HG02588 (cell line): ENCODE data around the gene LDB1.
A peak's percentile ranks its signal among the peaks of the same experiment; 100 is the strongest.

Source experiments
- ATAC-seq: cut with Tn5 transposase; IDR thresholded peaks from one replicate; pipeline ENCODE4 v1.9.1; 2021; ENCODE audit warnings: mild to moderate bottlenecking, moderate library complexity; ENCODE audit not compliant: unreplicated experiment

The LDB1 gene

GRCh38 chr10:102065561-102066398 lies 54.4 kb downstream of the LDB1 start:
- ATAC-seq: peak; percentile 22

GRCh38 chr10:102064868-102065560 lies 55.2 kb downstream of the LDB1 start, which contains the start of gene HPS6:
Gene HPS6, plus strand, starts transcription at chr10:102065349. Its CDS starts 126 bp downstream, at chr10:102065475.
- peak; percentile 92 for ATAC-seq

DNA sequence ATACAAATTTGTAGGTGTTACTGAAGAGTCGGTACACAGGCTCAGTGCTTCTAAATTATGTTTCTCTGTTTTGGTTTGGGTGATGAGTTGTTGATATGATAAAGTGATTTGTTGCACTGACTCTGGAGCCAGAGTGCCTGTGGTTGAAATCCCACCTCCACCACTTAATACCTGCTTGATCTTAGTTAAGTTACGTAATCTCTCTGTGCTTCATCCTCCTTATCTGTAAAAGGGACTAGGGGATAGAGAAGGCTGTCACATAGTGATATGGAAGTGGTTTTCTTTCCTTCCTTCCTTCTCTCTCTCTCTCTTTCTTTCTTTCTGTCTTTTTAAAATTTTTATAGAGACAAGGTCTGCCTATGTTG lies 55.7 kb downstream of the LDB1 start:
- ATAC-seq: no peak

DNA sequence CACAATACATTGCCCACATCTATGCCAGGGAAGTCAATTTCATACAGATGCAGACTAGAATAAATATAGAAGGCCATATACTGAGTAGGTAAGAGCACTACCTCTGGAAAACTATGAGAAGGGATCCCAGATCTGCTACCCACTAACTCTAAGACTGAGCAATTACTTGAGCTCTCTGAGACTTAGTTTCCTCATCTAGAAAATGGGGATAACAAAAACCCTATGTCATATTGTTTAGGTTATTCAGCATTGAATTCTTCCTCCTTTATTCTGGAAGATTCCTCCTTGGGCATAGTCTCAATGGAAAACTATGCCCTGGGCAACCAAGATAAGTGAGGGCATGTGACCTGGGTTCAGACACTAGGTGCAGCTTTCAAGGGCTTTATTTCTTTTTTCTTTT lies 60.2 kb downstream of the LDB1 start:
- ATAC-seq: no peak
